PC-9 (cell line): ENCODE results near the gene RUNX3. TPM values are rescaled to one million over a fixed set of nuclear protein-coding genes. Genes with fewer than 3 reads are reported as not detected.

Experiments
- BruUV-seq: library from RNA; stranded (reverse); fragments of 400-500 nt; replicated peaks from 2 replicates; lab custom pipeline; 2021; lab: Mats Ljungman, UMichigan
- CTCF ChIA-PET: fragments of 300-600 bp; sonication (Branson Sonifier 250); formaldehyde crosslinking; loops from one replicate; lab custom pipeline; 2022; ENCODE audit warnings: antibody characterized with exemption; lab: Charles Lee
- POLR2A ChIA-PET: fragments of 300-600 bp; sonication (Branson Sonifier 250); formaldehyde crosslinking; loops from one replicate; lab custom pipeline; 2022; ENCODE audit warnings: antibody characterized with exemption; ENCODE audit not compliant: unreplicated experiment; lab: Charles Lee
- DNase-seq, 2 experiments: peaks; one replicate each; pipeline versions ENCODE4 v3.0.0 to v3.0.0-alpha.2; 2015 to 2022; ENCODE audit warnings: mixed read lengths in 1 of 2
- H2AFZ ChIP-seq: fragments of 200-600 bp; sonication (generic); 2 replicates; pipeline ENCODE4 v1.8.1; 2017; ENCODE audit warnings: antibody characterized with exemption
- H3F3A ChIP-seq: fragments of 200-600 bp; sonication (generic); 2 replicates; pipeline ENCODE4 v1.8.1; 2017; ENCODE audit warnings: antibody characterized with exemption, mild to moderate bottlenecking, low read depth; ENCODE audit not compliant: insufficient read depth
- H3K27ac ChIP-seq: fragments of 200-600 bp; sonication (generic); 2 replicates; pipeline ENCODE4 v1.6.1; 2016; ENCODE audit warnings: mixed run types
- H3K27me3 ChIP-seq: fragments of 200-600 bp; sonication (generic); 2 replicates; pipeline ENCODE4 v1.6.1; 2016; ENCODE audit warnings: low read depth, mixed run types; ENCODE audit not compliant: insufficient read depth
- H3K36me3 ChIP-seq: fragments of 200-600 bp; sonication (generic); 2 replicates; pipeline ENCODE4 v1.6.1; 2016; ENCODE audit warnings: low read depth, mixed run types
- H3K4me1 ChIP-seq: fragments of 200-600 bp; sonication (generic); replicated peaks from 2 replicates; pipeline ENCODE4 v1.6.1; 2016; ENCODE audit warnings: mixed run types; ENCODE audit not compliant: insufficient read depth
- H3K4me2 ChIP-seq: fragments of 200-600 bp; sonication (generic); 2 replicates; pipeline ENCODE4 v1.6.1; 2017; ENCODE audit warnings: mixed run types
- H3K4me3 ChIP-seq: fragments of 200-600 bp; sonication (generic); 2 replicates; pipeline ENCODE4 v1.6.1; 2016; ENCODE audit warnings: mixed run types
- H3K79me2 ChIP-seq: fragments of 200-600 bp; sonication (generic); 2 replicates; pipeline ENCODE4 v1.6.1; 2017; ENCODE audit warnings: low read depth, mixed run types
- H3K9me2 ChIP-seq: fragments of 200-600 bp; sonication (generic); 2 replicates; pipeline ENCODE4 v1.8.1; 2017; ENCODE audit warnings: mild to moderate bottlenecking; ENCODE audit not compliant: insufficient read depth
- H3K9me3 ChIP-seq: fragments of 200-600 bp; sonication (generic); 2 replicates; pipeline ENCODE4 v1.8.1; 2016; ENCODE audit warnings: low read depth; ENCODE audit not compliant: insufficient read depth
- H4K20me1 ChIP-seq: fragments of 200-600 bp; sonication (generic); 2 replicates; pipeline ENCODE4 v1.8.1; 2017; ENCODE audit not compliant: insufficient read depth
- EZH2 ChIP-seq: fragments of 200-600 bp; sonication (generic); IDR thresholded peaks from 2 replicates; pipeline ENCODE4 v1.8.0; 2017; ENCODE audit warnings: antibody characterized with exemption, low read depth
- intact Hi-C: fragments of 100-400 bp; cut with micrococcal nuclease; formaldehyde crosslinking; loops from one replicate; pipeline ENCODE4 v1.10.0; 2022; ENCODE audit not compliant: unreplicated experiment
- total RNA-seq: library from RNA; stranded (reverse); gene quantifications from 2 replicates; pipeline ENCODE4 v1.2.3, GENCODE V29; 2021
- TF ChIP-seq, protein P1 (sequence below): fragments of 200-600 bp; sonication (generic); conservative IDR thresholded peaks from 2 replicates; pipeline ENCODE4 v1.6.1; 2017; ENCODE audit warnings: mixed run types, antibody characterized with exemption, mild to moderate bottlenecking, moderate library complexity

RUNX3 gene
- total RNA-seq, 1 experiment from 2014 or later, result not detected

DNA sequence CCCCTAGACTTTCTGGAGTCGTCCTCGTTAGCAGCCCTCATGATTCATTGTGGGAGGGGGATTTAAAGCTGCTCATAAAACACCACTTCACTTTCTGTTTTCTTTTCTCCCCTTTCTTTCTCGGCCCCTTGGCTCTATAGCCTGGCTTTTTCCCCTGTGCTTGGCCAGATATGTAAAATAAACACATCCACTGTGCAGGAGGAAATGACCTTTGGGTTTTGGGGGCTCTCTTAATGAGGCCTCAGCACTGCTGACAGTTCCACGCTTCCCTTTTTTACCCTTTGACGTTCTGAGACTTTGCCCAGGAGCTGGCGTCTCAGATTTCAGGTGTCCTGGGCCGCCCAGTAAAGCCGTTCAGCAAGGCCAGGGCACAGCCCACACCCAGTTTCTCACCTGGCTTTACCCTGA is 65.7 kb downstream of the RUNX3 start:
- H3K9me3 ChIP-seq, result no peaks in the 10 kb centered on the region
- BruUV-seq, result no TSS peak
- H3K79me2 ChIP-seq, result no peaks in the 10 kb centered on the region
- intact Hi-C loops, result no loop called here
- H3K4me1 ChIP-seq, result peaks cover 4% of the 10 kb centered on the region; the same call in 1 of the 2 replicates
- no peak overlapping the region for H2AFZ ChIP-seq
- ChIA-PET POLR2A (interaction anchor here (0.6 kb wide), 1 partner anchor 191 kb away, joined by 3 read pairs; no protein-coding TSS in a partner anchor), CTCF (interaction anchor here (0.6 kb wide), 2 partner anchors 10 to 133 kb away, joined by 3 read pairs; no protein-coding TSS in a partner anchor)
- no peaks in the 10 kb centered on the region for H4K20me1 ChIP-seq
- no peaks in the 10 kb centered on the region for H3K9me2 ChIP-seq
- H3K27me3 ChIP-seq, result no peaks in the 10 kb centered on the region
- H3K36me3 ChIP-seq, result no peaks in the 10 kb centered on the region
- no peak overlapping the region for H3K27ac ChIP-seq
- no peak overlapping the region for H3K4me3 ChIP-seq
- H3F3A ChIP-seq, result no peaks in the 10 kb centered on the region
- TF ChIP-seq, protein P1, sequence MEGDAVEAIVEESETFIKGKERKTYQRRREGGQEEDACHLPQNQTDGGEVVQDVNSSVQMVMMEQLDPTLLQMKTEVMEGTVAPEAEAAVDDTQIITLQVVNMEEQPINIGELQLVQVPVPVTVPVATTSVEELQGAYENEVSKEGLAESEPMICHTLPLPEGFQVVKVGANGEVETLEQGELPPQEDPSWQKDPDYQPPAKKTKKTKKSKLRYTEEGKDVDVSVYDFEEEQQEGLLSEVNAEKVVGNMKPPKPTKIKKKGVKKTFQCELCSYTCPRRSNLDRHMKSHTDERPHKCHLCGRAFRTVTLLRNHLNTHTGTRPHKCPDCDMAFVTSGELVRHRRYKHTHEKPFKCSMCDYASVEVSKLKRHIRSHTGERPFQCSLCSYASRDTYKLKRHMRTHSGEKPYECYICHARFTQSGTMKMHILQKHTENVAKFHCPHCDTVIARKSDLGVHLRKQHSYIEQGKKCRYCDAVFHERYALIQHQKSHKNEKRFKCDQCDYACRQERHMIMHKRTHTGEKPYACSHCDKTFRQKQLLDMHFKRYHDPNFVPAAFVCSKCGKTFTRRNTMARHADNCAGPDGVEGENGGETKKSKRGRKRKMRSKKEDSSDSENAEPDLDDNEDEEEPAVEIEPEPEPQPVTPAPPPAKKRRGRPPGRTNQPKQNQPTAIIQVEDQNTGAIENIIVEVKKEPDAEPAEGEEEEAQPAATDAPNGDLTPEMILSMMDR, result no peak
- no peak for TF ChIP-seq EZH2
- peak in 1 of 2 experiments; percentile 54 for DNase-seq
- H3K4me2 ChIP-seq, result no peak overlapping the region

DNA sequence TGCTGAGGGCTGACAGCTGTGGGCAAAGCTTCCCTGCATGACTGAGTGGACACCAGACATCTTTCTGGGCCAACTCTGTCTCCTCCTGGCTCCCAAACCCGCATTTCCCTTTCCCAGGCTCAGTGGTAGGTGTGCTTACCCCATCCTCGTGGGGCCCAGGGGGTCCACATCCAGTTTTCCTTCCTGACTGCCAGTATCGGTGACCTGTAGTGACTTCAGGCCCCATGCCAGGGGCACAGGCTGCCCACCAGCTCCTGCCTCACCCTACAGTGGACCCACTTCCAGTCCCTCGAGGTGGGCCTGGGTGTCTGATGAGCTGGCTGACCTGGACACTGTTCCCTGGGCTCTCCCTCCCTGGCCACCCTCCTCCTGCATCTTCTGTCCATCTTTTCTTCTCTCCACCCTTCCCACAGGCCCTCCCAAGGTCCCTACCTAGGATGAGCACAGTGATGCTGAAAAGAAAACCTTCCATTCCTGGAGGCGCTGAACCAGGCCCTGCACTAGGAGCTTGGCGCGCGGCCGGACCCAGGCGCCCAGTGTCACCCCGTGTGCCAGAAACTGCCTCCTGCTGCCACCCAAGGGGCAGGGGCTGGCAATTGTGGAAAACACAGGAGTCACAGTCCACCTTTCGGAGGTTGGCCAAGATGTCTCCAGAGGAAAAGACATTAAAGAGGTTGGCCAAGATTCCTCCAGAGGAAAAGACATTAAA is 67.1 kb downstream of the RUNX3 start:
- Histone ChIP-seq H3K27ac (no peak overlapping the region), H3K36me3 (no peaks in the 10 kb centered on the region), H3F3A (no peaks in the 10 kb centered on the region), H3K27me3 (no peaks in the 10 kb centered on the region), H2AFZ (no peak overlapping the region), H3K9me3 (no peaks in the 10 kb centered on the region), H3K4me3 (no peak overlapping the region), H3K4me2 (no peak overlapping the region), H3K9me2 (no peaks in the 10 kb centered on the region), H3K79me2 (no peaks in the 10 kb centered on the region), H3K4me1 (peaks cover 4% of the 10 kb centered on the region; the same call in 1 of the 2 replicates), H4K20me1 (no peaks in the 10 kb centered on the region)
- TF ChIP-seq, protein P1, result no peak
- TF ChIP-seq EZH2, result no peak
- ChIA-PET POLR2A (no interaction called here), CTCF (interaction anchor here (0.6 to 1.6 kb wide), 3 partner anchors 35 to 105 kb away, joined by 3 to 6 read pairs (median 3); no protein-coding TSS in a partner anchor)
- no TSS peak for BruUV-seq
- intact Hi-C loops, result no loop called here
- no peak for DNase-seq

DNA sequence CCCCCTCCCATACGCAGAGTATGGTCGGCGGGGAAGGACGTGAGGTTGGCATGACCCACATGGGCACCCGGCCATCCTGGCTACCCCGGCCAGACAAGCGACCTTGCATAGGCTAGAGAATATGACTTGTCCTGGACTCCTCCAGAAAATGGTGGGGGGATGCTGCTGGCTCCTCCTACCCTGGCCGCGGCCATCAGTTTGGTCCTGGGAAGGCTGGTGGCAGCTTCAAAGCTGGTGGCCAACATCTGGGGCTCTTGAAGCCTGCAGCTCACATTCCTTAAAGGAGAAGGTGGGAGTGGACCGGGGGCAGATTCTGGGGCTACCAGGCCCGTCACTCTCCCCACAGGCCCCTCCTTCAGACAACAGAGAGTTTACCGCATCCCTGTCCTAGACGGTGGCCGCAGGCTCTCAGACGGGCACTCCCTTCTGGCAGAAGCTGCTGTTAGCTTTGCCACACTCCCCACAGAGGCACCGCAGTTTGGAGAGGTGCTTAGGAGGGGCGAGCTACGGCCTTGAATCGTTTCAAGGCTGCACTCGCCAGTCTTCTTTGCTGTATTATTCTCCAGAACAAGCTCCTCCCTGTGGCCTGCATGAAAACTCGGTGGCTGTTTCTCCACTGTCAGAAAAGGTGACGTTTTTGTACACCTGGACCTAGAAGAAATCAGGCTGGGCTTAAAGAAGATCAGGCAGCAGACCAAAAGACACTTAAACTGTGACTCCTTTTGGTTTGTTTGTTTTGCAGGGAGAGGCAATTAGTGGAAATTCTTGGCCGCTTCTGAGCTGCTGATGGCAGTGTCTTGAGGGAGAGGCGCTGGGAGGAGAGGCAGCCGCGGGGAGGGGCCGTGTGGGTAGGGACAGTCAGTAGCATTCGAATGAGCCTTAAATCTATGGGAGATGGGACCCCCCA is 68.0 kb downstream of the RUNX3 start:
- H3K27ac ChIP-seq, result no peak overlapping the region
- H3K79me2 ChIP-seq, result no peaks in the 10 kb centered on the region
- no peaks in the 10 kb centered on the region for H3K9me3 ChIP-seq
- no peaks in the 10 kb centered on the region for H3K36me3 ChIP-seq
- H3K4me3 ChIP-seq, result no peak overlapping the region
- H3K4me2 ChIP-seq, result no peak overlapping the region
- BruUV-seq, result no TSS peak
- no peaks in the 10 kb centered on the region for H4K20me1 ChIP-seq
- H2AFZ ChIP-seq, result no peak overlapping the region
- ChIA-PET CTCF (interaction anchor here (0.6 to 1.6 kb wide), 3 partner anchors 36 to 106 kb away, joined by 3 to 6 read pairs (median 3); no protein-coding TSS in a partner anchor), POLR2A (no interaction called here)
- no peak for TF ChIP-seq EZH2
- TF ChIP-seq, protein P1, result no peak
- intact Hi-C loops, result no loop called here
- no peaks in the 10 kb centered on the region for H3K9me2 ChIP-seq
- DNase-seq, result peak; percentile 36
- no peaks in the 10 kb centered on the region for H3F3A ChIP-seq
- peaks cover 4% of the 10 kb centered on the region; the same call in 1 of the 2 replicates for H3K4me1 ChIP-seq
- no peaks in the 10 kb centered on the region for H3K27me3 ChIP-seq
